A673 (cell line): ENCODE results near the gene COQ8B. TPM values are rescaled to one million over a fixed set of nuclear protein-coding genes. Genes with fewer than 3 reads are reported as not detected.

ENCODE experiments used
- BruUV-seq: library from RNA; stranded (reverse); fragments of 400-500 nt; replicated peaks from 2 replicates; lab custom pipeline; 2021; lab: Mats Ljungman, UMichigan
- CTCF ChIA-PET: fragments of 300-600 bp; sonication (Branson Sonifier 250); formaldehyde crosslinking; loops from one replicate; lab custom pipeline; 2022; ENCODE audit warnings: antibody characterized with exemption; lab: Charles Lee
- POLR2A ChIA-PET: fragments of 300-600 bp; sonication (Branson Sonifier 250); formaldehyde crosslinking; loops from one replicate; lab custom pipeline; 2022; ENCODE audit warnings: antibody characterized with exemption; ENCODE audit not compliant: low non-redundant PET; lab: Charles Lee
- DNase-seq: peaks from one replicate; pipeline ENCODE4 v3.0.0-alpha.2; 2015; ENCODE audit warnings: low spot score
- H3K27ac ChIP-seq: fragments of 200-600 bp; sonication (generic); 2 replicates; pipeline ENCODE4 v1.5.1; 2016; ENCODE audit warnings: mixed run types, low read depth, mild to moderate bottlenecking, mixed read lengths, antibody characterized with exemption, low read length; ENCODE audit not compliant: poor library complexity, severe bottlenecking
- H3K27me3 ChIP-seq: fragments of 200-600 bp; sonication (generic); replicated peaks from 2 replicates; pipeline ENCODE4 v1.6.1; 2017; ENCODE audit warnings: mixed run types, low read depth, mild to moderate bottlenecking, mixed read lengths, antibody characterized with exemption, low read length; ENCODE audit not compliant: insufficient read depth, poor library complexity
- H3K36me3 ChIP-seq: fragments of 200-600 bp; sonication (generic); 2 replicates; pipeline ENCODE4 v1.6.1; 2016; ENCODE audit warnings: mixed run types, mild to moderate bottlenecking, mixed read lengths, antibody characterized with exemption, low read length; ENCODE audit not compliant: insufficient read depth, poor library complexity, severe bottlenecking
- H3K4me1 ChIP-seq: fragments of 200-600 bp; sonication (generic); 2 replicates; pipeline ENCODE4 v1.6.1; 2017; ENCODE audit warnings: mixed run types, mild to moderate bottlenecking, mixed read lengths, antibody characterized with exemption, low read length; ENCODE audit not compliant: insufficient read depth, poor library complexity, severe bottlenecking
- H3K4me3 ChIP-seq: fragments of 200-600 bp; sonication (generic); 2 replicates; pipeline ENCODE4 v1.5.1; 2016; ENCODE audit warnings: low read depth, mixed run types, mild to moderate bottlenecking, mixed read lengths, low read length; ENCODE audit not compliant: poor library complexity, severe bottlenecking
- H3K9me3 ChIP-seq: fragments of 200-600 bp; sonication (generic); 2 replicates; pipeline ENCODE4 v1.6.1; 2016; ENCODE audit warnings: mixed run types, low read depth, mild to moderate bottlenecking, mixed read lengths, antibody characterized with exemption, low read length; ENCODE audit not compliant: poor library complexity, severe bottlenecking
- CTCF ChIP-seq: fragments of 300-800, 200-600 bp; sonication (generic); conservative IDR thresholded peaks from 2 replicates; pipeline ENCODE4 v1.5.1; 2017; ENCODE audit warnings: low read depth, mild to moderate bottlenecking, antibody characterized with exemption, low read length, moderate library complexity, mixed read lengths
- EZH2 ChIP-seq: fragments of 200-600 bp; sonication (generic); IDR thresholded peaks from 2 replicates; pipeline ENCODE4 v1.6.1; 2017; ENCODE audit warnings: borderline replicate concordance, low read depth, mild to moderate bottlenecking, mixed read lengths, antibody characterized with exemption, low read length; ENCODE audit not compliant: poor library complexity, severe bottlenecking
- intact Hi-C: fragments of 100-400 bp; cut with micrococcal nuclease; formaldehyde crosslinking; loops from one replicate; pipeline ENCODE4 v1.10.0; 2022; ENCODE audit not compliant: unreplicated experiment
- total RNA-seq: library from RNA; stranded (reverse); gene quantifications from 2 replicates; pipeline ENCODE4 v1.2.3, GENCODE V29; 2021

Gene COQ8B
- total RNA-seq, 1 experiment from 2014 or later, result 34.1 TPM

GRCh38 chr19:40754611-40755247 is 38.0 kb upstream of the COQ8B start:
- ChIA-PET POLR2A (interaction anchor here (0.6 kb wide), 2 partner anchors 15 to 535 kb away, joined by 5 to 9 read pairs; no protein-coding TSS in a partner anchor), CTCF (interaction anchor here (0.8 kb wide), 1 partner anchor 8 kb away, joined by 5 read pairs; no protein-coding TSS in a partner anchor)
- Histone ChIP-seq H3K4me3 (no peak overlapping the region), H3K36me3 (peaks cover 43% of the 10 kb centered on the region), H3K9me3 (no peaks in the 10 kb centered on the region), H3K27ac (peak overlapping the region; percentile 6), H3K27me3 (no peaks in the 10 kb centered on the region), H3K4me1 (peaks cover 7% of the 10 kb centered on the region)
- DNase-seq, result no peak
- intact Hi-C loops, result no loop called here
- no TSS peak for BruUV-seq
- TF ChIP-seq EZH2 (no peak), CTCF (no peak)

- CTCF ChIA-PET, result no interaction called here
- Histone ChIP-seq H3K27me3 (no peaks in the 10 kb centered on the region), H3K4me3 (peak overlapping the region; percentile 90)
Measured at GRCh38 chr19:40752257-40752781, 35.6 kb upstream of the COQ8B start.

GRCh38 chr19:40750874-40751537 is 34.3 kb upstream of the COQ8B start, which contains the start of gene SNRPA:
Gene SNRPA, plus strand, starts transcription at chr19:40751203. Its CDS starts 206 bp downstream, at chr19:40751409.
- Histone ChIP-seq H3K9me3 (no peaks in the 10 kb centered on the region), H3K4me3 (peak within 1 kb of the TSS; percentile 90), H3K4me1 (peaks cover 8% of the 10 kb centered on the region), H3K27ac (peak within 1 kb of the TSS; percentile 97), H3K36me3 (peaks cover 11% of the 10 kb centered on the region), H3K27me3 (no peaks in the 10 kb centered on the region)
- TF ChIP-seq EZH2 (no peak), CTCF (no peak)
- DNase-seq, result peak; percentile 99
- ChIA-PET CTCF (interaction anchor here (1.0 to 1.1 kb wide), 2 partner anchors 28 to 56 kb away, joined by 3 to 4 read pairs; no protein-coding TSS in a partner anchor), POLR2A (interaction anchor here (0.7 kb wide), 2 partner anchors 27 to 112 kb away, joined by 3 read pairs; partner anchors contain the start of gene RAB4B)
- no TSS peak for BruUV-seq
- intact Hi-C loops, result loop anchor here (1.0 to 2.0 kb wide), 2 partner anchors 27 to 48 kb away; partner anchors contain the start of genes EGLN2 and RAB4B

More at GRCh38 chr19:40752257-40752781, 35.6 kb upstream of the COQ8B start:
- Histone ChIP-seq H3K4me1 (peaks cover 12% of the 10 kb centered on the region), H3K9me3 (no peaks in the 10 kb centered on the region), H3K36me3 (peaks cover 25% of the 10 kb centered on the region), H3K27ac (peak overlapping the region; percentile 97)
- TF ChIP-seq EZH2, result no peak
- no peak for TF ChIP-seq CTCF
- intact Hi-C loops, result no loop called here
- no TSS peak for BruUV-seq
- DNase-seq, result no peak
- POLR2A ChIA-PET, result no interaction called here
